A673 (cell line): Measurements from ENCODE around the gene CLUH. TPM values are rescaled to one million over a fixed set of nuclear protein-coding genes. Genes with fewer than 3 reads are reported as not detected.

Source experiments
- BruUV-seq: library from RNA; stranded (reverse); fragments of 400-500 nt; replicated peaks from 2 replicates; lab custom pipeline; 2021; lab: Mats Ljungman, UMichigan
- CTCF ChIA-PET: fragments of 300-600 bp; sonication (Branson Sonifier 250); formaldehyde crosslinking; loops from one replicate; lab custom pipeline; 2022; ENCODE audit warnings: antibody characterized with exemption; lab: Charles Lee
- POLR2A ChIA-PET: fragments of 300-600 bp; sonication (Branson Sonifier 250); formaldehyde crosslinking; loops from one replicate; lab custom pipeline; 2022; ENCODE audit warnings: antibody characterized with exemption; ENCODE audit not compliant: low non-redundant PET; lab: Charles Lee
- DNase-seq: peaks from one replicate; pipeline ENCODE4 v3.0.0-alpha.2; 2015; ENCODE audit warnings: low spot score
- H3K27ac ChIP-seq: fragments of 200-600 bp; sonication (generic); 2 replicates; pipeline ENCODE4 v1.5.1; 2016; ENCODE audit warnings: mixed run types, low read depth, mild to moderate bottlenecking, mixed read lengths, antibody characterized with exemption, low read length; ENCODE audit not compliant: poor library complexity, severe bottlenecking
- H3K27me3 ChIP-seq: fragments of 200-600 bp; sonication (generic); replicated peaks from 2 replicates; pipeline ENCODE4 v1.6.1; 2017; ENCODE audit warnings: mixed run types, low read depth, mild to moderate bottlenecking, mixed read lengths, antibody characterized with exemption, low read length; ENCODE audit not compliant: insufficient read depth, poor library complexity
- H3K36me3 ChIP-seq: fragments of 200-600 bp; sonication (generic); 2 replicates; pipeline ENCODE4 v1.6.1; 2016; ENCODE audit warnings: mixed run types, mild to moderate bottlenecking, mixed read lengths, antibody characterized with exemption, low read length; ENCODE audit not compliant: insufficient read depth, poor library complexity, severe bottlenecking
- H3K4me1 ChIP-seq: fragments of 200-600 bp; sonication (generic); 2 replicates; pipeline ENCODE4 v1.6.1; 2017; ENCODE audit warnings: mixed run types, mild to moderate bottlenecking, mixed read lengths, antibody characterized with exemption, low read length; ENCODE audit not compliant: insufficient read depth, poor library complexity, severe bottlenecking
- H3K4me3 ChIP-seq: fragments of 200-600 bp; sonication (generic); 2 replicates; pipeline ENCODE4 v1.5.1; 2016; ENCODE audit warnings: low read depth, mixed run types, mild to moderate bottlenecking, mixed read lengths, low read length; ENCODE audit not compliant: poor library complexity, severe bottlenecking
- H3K9me3 ChIP-seq: fragments of 200-600 bp; sonication (generic); 2 replicates; pipeline ENCODE4 v1.6.1; 2016; ENCODE audit warnings: mixed run types, low read depth, mild to moderate bottlenecking, mixed read lengths, antibody characterized with exemption, low read length; ENCODE audit not compliant: poor library complexity, severe bottlenecking
- CTCF ChIP-seq: fragments of 300-800, 200-600 bp; sonication (generic); conservative IDR thresholded peaks from 2 replicates; pipeline ENCODE4 v1.5.1; 2017; ENCODE audit warnings: low read depth, mild to moderate bottlenecking, antibody characterized with exemption, low read length, moderate library complexity, mixed read lengths
- EZH2 ChIP-seq: fragments of 200-600 bp; sonication (generic); IDR thresholded peaks from 2 replicates; pipeline ENCODE4 v1.6.1; 2017; ENCODE audit warnings: borderline replicate concordance, low read depth, mild to moderate bottlenecking, mixed read lengths, antibody characterized with exemption, low read length; ENCODE audit not compliant: poor library complexity, severe bottlenecking
- intact Hi-C: fragments of 100-400 bp; cut with micrococcal nuclease; formaldehyde crosslinking; loops from one replicate; pipeline ENCODE4 v1.10.0; 2022; ENCODE audit not compliant: unreplicated experiment
- total RNA-seq: library from RNA; stranded (reverse); gene quantifications from 2 replicates; pipeline ENCODE4 v1.2.3, GENCODE V29; 2021

The CLUH gene
- total RNA-seq, 1 experiment from 2014 or later: 162 TPM

GRCh38 chr17:2724784-2725164, 13.2 kb upstream of the CLUH start:
- TF ChIP-seq EZH2: no peak
- peak; percentile 12; the same call in 1 of the 2 replicates for TF ChIP-seq CTCF
- Histone ChIP-seq H3K4me1 (no peaks in the 10 kb centered on the region), H3K9me3 (no peaks in the 10 kb centered on the region), H3K27ac (no peak overlapping the region), H3K4me3 (no peak overlapping the region), H3K36me3 (no peaks in the 10 kb centered on the region), H3K27me3 (peaks cover 29% of the 10 kb centered on the region)
- DNase-seq: peak; percentile 71
- BruUV-seq: no TSS peak
- ChIA-PET POLR2A (no interaction called here), CTCF (no interaction called here)
- intact Hi-C loops: no loop called here

GRCh38 chr17:2723997-2724783, 12.6 kb upstream of the CLUH start:
- H3K4me1 ChIP-seq: no peaks in the 10 kb centered on the region
- peak overlapping the region; percentile 23 for H3K4me3 ChIP-seq
- no peaks in the 10 kb centered on the region for H3K9me3 ChIP-seq
- POLR2A ChIA-PET: no interaction called here
- H3K27me3 ChIP-seq: peaks cover 29% of the 10 kb centered on the region
- intact Hi-C loops: no loop called here
- CTCF ChIA-PET: no interaction called here
- peak; percentile 39 for DNase-seq
- no peak for TF ChIP-seq CTCF
- TF ChIP-seq EZH2: no peak
- H3K36me3 ChIP-seq: no peaks in the 10 kb centered on the region
- no TSS peak for BruUV-seq
- H3K27ac ChIP-seq: no peak overlapping the region

GRCh38 chr17:2723505-2723996, 12.0 kb upstream of the CLUH start:
- no peak overlapping the region for H3K27ac ChIP-seq
- H3K9me3 ChIP-seq: no peaks in the 10 kb centered on the region
- TF ChIP-seq CTCF (no peak), EZH2 (no peak)
- H3K36me3 ChIP-seq: no peaks in the 10 kb centered on the region
- ChIA-PET CTCF (no interaction called here), POLR2A (no interaction called here)
- H3K4me3 ChIP-seq: no peak overlapping the region
- DNase-seq: peak; percentile 25
- peaks cover 29% of the 10 kb centered on the region for H3K27me3 ChIP-seq
- intact Hi-C loops: no loop called here
- BruUV-seq: no TSS peak
- no peaks in the 10 kb centered on the region for H3K4me1 ChIP-seq
